H9 (cell line): ENCODE data around the gene MUC5AC. TPM values are rescaled to one million over a fixed set of nuclear protein-coding genes. Genes with fewer than 3 reads are reported as not detected.

ENCODE experiments used
- DNase-seq: peaks from one replicate; pipeline ENCODE4 v3.0.0-alpha.2; 2017
- H2AFZ ChIP-seq: one replicate; pipeline ENCODE4 v1.6.1; 2013; ENCODE audit warnings: mild to moderate bottlenecking, low read length, control low read depth, moderate library complexity
- H2AK5ac ChIP-seq: 2 replicates; pipeline ENCODE4 v1.6.1; 2013; ENCODE audit warnings: low read length, control low read depth, mixed read lengths; ENCODE audit not compliant: insufficient read length
- H2BK120ac ChIP-seq: one replicate; pipeline ENCODE4 v1.6.1; 2013; ENCODE audit warnings: low read depth, mild to moderate bottlenecking, low read length, control low read depth, inconsistent platforms; ENCODE audit not compliant: poor library complexity, severe bottlenecking
- H2BK12ac ChIP-seq: 2 replicates; pipeline ENCODE4 v1.6.1; 2013; ENCODE audit warnings: low read length, control low read depth, mixed read lengths, low read depth; ENCODE audit not compliant: insufficient read length
- H2BK15ac ChIP-seq: 2 replicates; pipeline ENCODE4 v1.6.1; 2013; ENCODE audit warnings: low read depth, low read length, control low read depth
- H2BK20ac ChIP-seq: one replicate; pipeline ENCODE4 v1.6.1; 2013; ENCODE audit warnings: low read depth, mild to moderate bottlenecking, low read length, control low read depth, inconsistent platforms; ENCODE audit not compliant: poor library complexity, severe bottlenecking
- H2BK5ac ChIP-seq: 2 replicates; pipeline ENCODE4 v1.6.1; 2013; ENCODE audit warnings: low read length, control low read depth, mixed read lengths; ENCODE audit not compliant: insufficient read length
- H3K14ac ChIP-seq: 2 replicates; pipeline ENCODE4 v1.6.1; 2013; ENCODE audit warnings: low read length, control low read depth; ENCODE audit not compliant: insufficient read depth
- H3K18ac ChIP-seq: 2 replicates; pipeline ENCODE4 v1.6.1; 2013; ENCODE audit warnings: low read depth, mild to moderate bottlenecking, mixed read lengths, low read length, control low read depth; ENCODE audit not compliant: insufficient read length
- H3K23ac ChIP-seq: 2 replicates; pipeline ENCODE4 v1.6.1; 2013; ENCODE audit warnings: low read length, control low read depth, mixed read lengths, low read depth; ENCODE audit not compliant: insufficient read length
- H3K23me2 ChIP-seq: 2 replicates; pipeline ENCODE4 v1.6.1; 2013; ENCODE audit warnings: low read depth, mild to moderate bottlenecking, mixed read lengths, low read length, control low read depth; ENCODE audit not compliant: insufficient read length, poor library complexity, severe bottlenecking
- H3K27ac ChIP-seq: 2 replicates; pipeline ENCODE4 v1.5.1; 2013; ENCODE audit warnings: low read length, control low read depth, mixed read lengths, low read depth; ENCODE audit not compliant: insufficient read length
- H3K27me3 ChIP-seq: 2 replicates; pipeline ENCODE4 v1.6.1; 2013; ENCODE audit warnings: low read length, control low read depth, inconsistent platforms; ENCODE audit not compliant: insufficient read depth
- H3K4ac ChIP-seq: 2 replicates; pipeline ENCODE4 v1.6.1; 2013; ENCODE audit warnings: low read depth, mild to moderate bottlenecking, control low read depth, inconsistent platforms, low read length, moderate library complexity
- H3K4me1 ChIP-seq: 2 replicates; pipeline ENCODE4 v1.6.1; 2013; ENCODE audit warnings: low read length, control low read depth, inconsistent platforms; ENCODE audit not compliant: insufficient read depth
- H3K4me2 ChIP-seq: 2 replicates; pipeline ENCODE4 v1.6.1; 2013; ENCODE audit warnings: low read length, control low read depth, mixed read lengths; ENCODE audit not compliant: insufficient read length, insufficient read depth
- H3K56ac ChIP-seq: 2 replicates; pipeline ENCODE4 v1.6.1; 2013; ENCODE audit warnings: low read depth, mild to moderate bottlenecking, mixed read lengths, low read length, control low read depth; ENCODE audit not compliant: insufficient read length
- H3K79me1 ChIP-seq: 2 replicates; pipeline ENCODE4 v1.6.1; 2013; ENCODE audit warnings: low read depth, mild to moderate bottlenecking, moderate library complexity, low read length, control low read depth, inconsistent platforms; ENCODE audit not compliant: insufficient read depth, poor library complexity, severe bottlenecking
- H3K79me2 ChIP-seq: 2 replicates; pipeline ENCODE4 v1.6.1; 2013; ENCODE audit warnings: low read length, control low read depth, inconsistent platforms; ENCODE audit not compliant: insufficient read depth
- H3K9ac ChIP-seq: 2 replicates; pipeline ENCODE4 v1.6.1; 2013; ENCODE audit warnings: low read length, control low read depth, mixed read lengths; ENCODE audit not compliant: insufficient read length; ENCODE audit errors: extremely low read depth
- H3K9me3 ChIP-seq: one replicate; pipeline ENCODE4 v1.6.1; 2013; ENCODE audit warnings: low read depth, low read length, inconsistent platforms; ENCODE audit not compliant: control insufficient read depth
- H3T11ph ChIP-seq: one replicate; pipeline ENCODE4 v1.6.1; 2013; ENCODE audit warnings: mild to moderate bottlenecking, low read length, control low read depth, inconsistent platforms
- H4K20me1 ChIP-seq: one replicate; pipeline ENCODE4 v1.6.1; 2013; ENCODE audit not compliant: control insufficient read depth, insufficient read length, insufficient read depth
- H4K5ac ChIP-seq: 2 replicates; pipeline ENCODE4 v1.6.1; 2013; ENCODE audit warnings: low read depth, mild to moderate bottlenecking, mixed read lengths, low read length, control low read depth; ENCODE audit not compliant: insufficient read length
- H4K8ac ChIP-seq: replicated peaks from 2 replicates; pipeline ENCODE4 v1.6.1; 2013; ENCODE audit warnings: low read length, control low read depth, mixed read lengths, low read depth; ENCODE audit not compliant: insufficient read length
- H4K91ac ChIP-seq: 2 replicates; pipeline ENCODE4 v1.6.1; 2013; ENCODE audit warnings: low read depth, mild to moderate bottlenecking, moderate library complexity, mixed read lengths, low read length, control low read depth; ENCODE audit not compliant: insufficient read length
- H3K27ac Mint-ChIP-seq, 3 experiments: 2 replicates in 2 of 3; 3 replicates in 1 of 3; pipeline ENCODE4 v1.8.0; 2020 to 2021; ENCODE audit warnings: mixed read lengths in 3 of 3, mild to moderate bottlenecking in 1 of 3, moderate library complexity in 1 of 3
- H3K27me3 Mint-ChIP-seq: 2 replicates; pipeline ENCODE4 v1.8.0; 2021; ENCODE audit warnings: low read depth, mild to moderate bottlenecking, moderate library complexity, mixed read lengths
- H3K36me3 Mint-ChIP-seq, 3 experiments: 2 replicates in 2 of 3; 3 replicates in 1 of 3; pipeline ENCODE4 v1.8.0; 2020 to 2021; ENCODE audit warnings: low read depth in 3 of 3, mixed read lengths in 3 of 3; ENCODE audit not compliant: insufficient read depth in 1 of 3
- H3K4me1 Mint-ChIP-seq, 2 experiments: 2 replicates each; pipeline ENCODE4 v1.8.0; 2020; ENCODE audit warnings: mixed read lengths in 2 of 2
- H3K4me3 Mint-ChIP-seq, 2 experiments: 2 replicates in 1 of 2; 3 replicates in 1 of 2; pipeline ENCODE4 v1.8.0; 2020 to 2021; ENCODE audit warnings: mild to moderate bottlenecking in 2 of 2, mixed read lengths in 2 of 2, moderate library complexity in 1 of 2
- H3K9me3 Mint-ChIP-seq, 2 experiments: 2 replicates in 1 of 2; 3 replicates in 1 of 2; pipeline ENCODE4 v1.8.0; 2020; ENCODE audit warnings: mild to moderate bottlenecking in 2 of 2, mixed read lengths in 2 of 2, moderate library complexity in 1 of 2
- CTCF ChIP-seq: fragments of 200-600 bp; sonication (generic); conservative IDR thresholded peaks from 3 replicates; pipeline ENCODE4 v1.8.0; 2021; ENCODE audit warnings: antibody characterized with exemption, mild to moderate bottlenecking
- WGBS: extraction: QIAGEN DNeasy Blood & Tissue Kit; methylation state at CpG from one replicate; pipeline ENCODE4 v1.1.7; 2013; ENCODE audit warnings: missing lambda C conversion rate, low lambda C conversion rate, mixed read lengths; ENCODE audit not compliant: insufficient read length; ENCODE audit errors: extremely low coverage; 5-methylcytosine and 5-hydroxymethylcytosine counted together
- total RNA-seq: library from RNA; stranded (reverse); gene quantifications from 2 replicates; pipeline ENCODE4 v1.2.1, GENCODE V29; 2021

MUC5AC gene
- total RNA-seq, 1 experiment from 2014 or later, result not detected

DNA sequence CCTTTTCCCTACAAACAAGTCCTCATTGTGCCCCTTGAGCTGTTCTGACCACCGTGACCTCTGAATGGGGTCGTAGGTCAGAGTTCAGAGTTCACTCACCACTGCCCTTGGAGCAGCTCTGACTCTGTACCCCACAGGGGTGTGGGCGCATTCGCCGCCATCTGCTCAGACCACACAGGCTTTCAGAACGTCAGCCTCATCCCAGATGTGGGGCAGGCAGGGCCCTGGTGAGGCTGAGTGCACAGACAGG, 50.3 kb downstream of the MUC5AC start:
- Histone ChIP-seq H4K8ac (no peak overlapping the region), H3K4ac (no peak overlapping the region), H3K14ac (no peak overlapping the region; the same call in 1 of the 2 replicates), H3K79me2 (no peaks in the 10 kb centered on the region), H3K23me2 (no peaks in the 10 kb centered on the region), H4K91ac (no peak overlapping the region), H3K27me3 (no peaks in the 10 kb centered on the region), H2AFZ (no peak overlapping the region), H3K18ac (no peak overlapping the region), H3K9me3 (peaks cover 8% of the 10 kb centered on the region), H3K23ac (no peak overlapping the region), H2BK12ac (no peak overlapping the region), H3K4me1 (no peaks in the 10 kb centered on the region), H3K56ac (no peak overlapping the region), H2BK5ac (no peak overlapping the region), H2BK15ac (no peak overlapping the region), H3K9ac (no peak overlapping the region), H3K4me2 (no peak overlapping the region), H4K20me1 (no peaks in the 10 kb centered on the region), H2BK20ac (no peak overlapping the region), H2BK120ac (no peak overlapping the region), H4K5ac (no peak overlapping the region), H3T11ph (no peak overlapping the region), H3K27ac (no peak overlapping the region), H2AK5ac (no peak overlapping the region), H3K79me1 (no peaks in the 10 kb centered on the region)
- Mint-ChIP-seq H3K36me3 (peaks cover 0 to 3% (median 0%) of the 10 kb centered on the region in 3 experiments; a peak in 3 of 7 replicates), H3K4me1 (no peaks in the 10 kb centered on the region), H3K27me3 (peaks cover 38% of the 10 kb centered on the region), H3K27ac (no peak overlapping the region), H3K9me3 (peaks cover 33 to 34% of the 10 kb centered on the region in 2 experiments), H3K4me3 (no peak overlapping the region)
- WGBS, result no CpG with 5 or more reads among the region's 6 CpGs
- no peak for DNase-seq
- TF ChIP-seq CTCF, result no peak
